ENCODE data around the gene EIF2A.

EIF2A gene

GRCh38 chr3:150555859-150556436 lies 9.4 kb downstream of the EIF2A start:
- Mint-ChIP-seq H3K36me3 (ENCODE audit: low read depth) (peaks cover 51% of the 10 kb centered on the region), H3K27ac (no peak overlapping the region)

GRCh38 chr3:150556792-150557191 lies 10.2 kb downstream of the EIF2A start:
- Mint-ChIP-seq H3K36me3 (ENCODE audit: low read depth) (peaks cover 50% of the 10 kb centered on the region), H3K4me3 (no peak overlapping the region), H3K4me1 (ENCODE audit: low read depth) (peaks cover 33% of the 10 kb centered on the region), H3K27me3 (ENCODE audit: low read depth) (no peaks in the 10 kb centered on the region), H3K9me3 (no peaks in the 10 kb centered on the region), H3K27ac (no peak overlapping the region)
- no peak for DNase-seq (ENCODE audit: low spot score)

More at GRCh38 chr3:150555859-150556436, 9.4 kb downstream of the EIF2A start:
- no peak for DNase-seq (ENCODE audit: low spot score)
- no peak overlapping the region for H3K4me3 Mint-ChIP-seq
- peaks cover 36% of the 10 kb centered on the region for H3K4me1 Mint-ChIP-seq (ENCODE audit: low read depth)
- H3K27me3 Mint-ChIP-seq (ENCODE audit: low read depth): no peaks in the 10 kb centered on the region
- H3K9me3 Mint-ChIP-seq: no peaks in the 10 kb centered on the region

- H3K27ac Mint-ChIP-seq: no peak overlapping the region
- H3K4me3 Mint-ChIP-seq: no peak overlapping the region
- peaks cover 51% of the 10 kb centered on the region for H3K36me3 Mint-ChIP-seq (ENCODE audit: low read depth)
- no peaks in the 10 kb centered on the region for H3K9me3 Mint-ChIP-seq
- DNase-seq (ENCODE audit: low spot score): no peak
- no peaks in the 10 kb centered on the region for H3K27me3 Mint-ChIP-seq (ENCODE audit: low read depth)
- peaks cover 31% of the 10 kb centered on the region for H3K4me1 Mint-ChIP-seq (ENCODE audit: low read depth)
These were observed 11.1 kb downstream of the EIF2A start for GRCh38 chr3:150557725-150558124.

- Mint-ChIP-seq H3K27ac (no peak overlapping the region), H3K27me3 (ENCODE audit: low read depth) (no peaks in the 10 kb centered on the region), H3K9me3 (no peaks in the 10 kb centered on the region), H3K4me1 (ENCODE audit: low read depth) (peaks cover 11% of the 10 kb centered on the region), H3K4me3 (no peak overlapping the region), H3K36me3 (ENCODE audit: low read depth) (peaks cover 44% of the 10 kb centered on the region)
- DNase-seq (ENCODE audit: low spot score): no peak
These were observed 17.7 kb downstream of the EIF2A start for GRCh38 chr3:150564243-150564642.

GRCh38 chr3:150567328-150567727 lies 20.7 kb downstream of the EIF2A start:
- Mint-ChIP-seq H3K9me3 (no peaks in the 10 kb centered on the region), H3K4me3 (no peak overlapping the region), H3K36me3 (ENCODE audit: low read depth) (peaks cover 43% of the 10 kb centered on the region), H3K27me3 (ENCODE audit: low read depth) (no peaks in the 10 kb centered on the region), H3K4me1 (ENCODE audit: low read depth) (peaks cover 2% of the 10 kb centered on the region), H3K27ac (no peak overlapping the region)
- no peak for DNase-seq (ENCODE audit: low spot score)

GRCh38 chr3:150577855-150578254 lies 31.3 kb downstream of the EIF2A start:
- no peak for DNase-seq (ENCODE audit: low spot score)
- H3K4me1 Mint-ChIP-seq (ENCODE audit: low read depth): peaks cover 29% of the 10 kb centered on the region
- H3K4me3 Mint-ChIP-seq: no peak overlapping the region
- no peaks in the 10 kb centered on the region for H3K27me3 Mint-ChIP-seq (ENCODE audit: low read depth)
- H3K27ac Mint-ChIP-seq: no peak overlapping the region
- H3K36me3 Mint-ChIP-seq (ENCODE audit: low read depth): peaks cover 54% of the 10 kb centered on the region
- no peaks in the 10 kb centered on the region for H3K9me3 Mint-ChIP-seq

- no peak overlapping the region for H3K27ac Mint-ChIP-seq
- no peak for DNase-seq (ENCODE audit: low spot score)
- H3K36me3 Mint-ChIP-seq (ENCODE audit: low read depth): peaks cover 61% of the 10 kb centered on the region
- H3K4me1 Mint-ChIP-seq (ENCODE audit: low read depth): peaks cover 33% of the 10 kb centered on the region
- no peaks in the 10 kb centered on the region for H3K9me3 Mint-ChIP-seq
- H3K4me3 Mint-ChIP-seq: no peak overlapping the region
- no peaks in the 10 kb centered on the region for H3K27me3 Mint-ChIP-seq (ENCODE audit: low read depth)
These were observed 34.6 kb downstream of the EIF2A start for GRCh38 chr3:150581174-150581573.

- Mint-ChIP-seq H3K27me3 (ENCODE audit: low read depth) (no peaks in the 10 kb centered on the region), H3K4me1 (ENCODE audit: low read depth) (peaks cover 25% of the 10 kb centered on the region), H3K36me3 (ENCODE audit: low read depth) (peaks cover 50% of the 10 kb centered on the region), H3K9me3 (no peaks in the 10 kb centered on the region), H3K27ac (peak overlapping the region; percentile 60), H3K4me3 (peak overlapping the region; percentile 46)
- DNase-seq (ENCODE audit: low spot score): no peak
These were observed 36.0 kb downstream of the EIF2A start for GRCh38 chr3:150582620-150583019.

- H3K27me3 Mint-ChIP-seq (ENCODE audit: low read depth): no peaks in the 10 kb centered on the region
- peaks cover 22% of the 10 kb centered on the region for H3K4me1 Mint-ChIP-seq (ENCODE audit: low read depth)
- peaks cover 47% of the 10 kb centered on the region for H3K36me3 Mint-ChIP-seq (ENCODE audit: low read depth)
- peak overlapping the region; percentile 60 for H3K27ac Mint-ChIP-seq
- DNase-seq (ENCODE audit: low spot score): no peak
- no peaks in the 10 kb centered on the region for H3K9me3 Mint-ChIP-seq
- peak overlapping the region; percentile 46 for H3K4me3 Mint-ChIP-seq
These were observed 36.4 kb downstream of the EIF2A start for GRCh38 chr3:150583028-150583427.

GRCh38 chr3:150588027-150588830 lies 41.6 kb downstream of the EIF2A start:
- no peak for DNase-seq (ENCODE audit: low spot score)
- Mint-ChIP-seq H3K36me3 (ENCODE audit: low read depth) (peaks cover 27% of the 10 kb centered on the region), H3K4me1 (ENCODE audit: low read depth) (peaks cover 23% of the 10 kb centered on the region), H3K4me3 (no peak overlapping the region), H3K27me3 (ENCODE audit: low read depth) (no peaks in the 10 kb centered on the region), H3K27ac (peak overlapping the region; percentile 57), H3K9me3 (no peaks in the 10 kb centered on the region)

GRCh38 chr3:150589759-150590158 lies 43.2 kb downstream of the EIF2A start:
- H3K27ac Mint-ChIP-seq: no peak overlapping the region
- H3K4me1 Mint-ChIP-seq (ENCODE audit: low read depth): peaks cover 18% of the 10 kb centered on the region
- H3K36me3 Mint-ChIP-seq (ENCODE audit: low read depth): peaks cover 22% of the 10 kb centered on the region
- DNase-seq (ENCODE audit: low spot score): no peak
- no peak overlapping the region for H3K4me3 Mint-ChIP-seq
- H3K27me3 Mint-ChIP-seq (ENCODE audit: low read depth): no peaks in the 10 kb centered on the region
- H3K9me3 Mint-ChIP-seq: no peaks in the 10 kb centered on the region

- H3K4me3 Mint-ChIP-seq: no peak overlapping the region
- no peaks in the 10 kb centered on the region for H3K27me3 Mint-ChIP-seq (ENCODE audit: low read depth)
- peaks cover 6% of the 10 kb centered on the region for H3K36me3 Mint-ChIP-seq (ENCODE audit: low read depth)
- no peaks in the 10 kb centered on the region for H3K9me3 Mint-ChIP-seq
- no peak for DNase-seq (ENCODE audit: low spot score)
- peaks cover 10% of the 10 kb centered on the region for H3K4me1 Mint-ChIP-seq (ENCODE audit: low read depth)
- H3K27ac Mint-ChIP-seq: no peak overlapping the region
These were observed 47.6 kb downstream of the EIF2A start for GRCh38 chr3:150594150-150594549.

GRCh38 chr3:150597646-150598045 lies 51.1 kb downstream of the EIF2A start:
- H3K4me1 Mint-ChIP-seq (ENCODE audit: low read depth): peaks cover 25% of the 10 kb centered on the region
- no peaks in the 10 kb centered on the region for H3K27me3 Mint-ChIP-seq (ENCODE audit: low read depth)
- peaks cover 16% of the 10 kb centered on the region for H3K36me3 Mint-ChIP-seq (ENCODE audit: low read depth)
- DNase-seq (ENCODE audit: low spot score): no peak
- H3K4me3 Mint-ChIP-seq: no peak overlapping the region
- no peaks in the 10 kb centered on the region for H3K9me3 Mint-ChIP-seq
- H3K27ac Mint-ChIP-seq: no peak overlapping the region

- H3K4me3 Mint-ChIP-seq: no peak overlapping the region
- peaks cover 27% of the 10 kb centered on the region for H3K36me3 Mint-ChIP-seq (ENCODE audit: low read depth)
- DNase-seq (ENCODE audit: low spot score): no peak
- peaks cover 29% of the 10 kb centered on the region for H3K4me1 Mint-ChIP-seq (ENCODE audit: low read depth)
- H3K9me3 Mint-ChIP-seq: no peaks in the 10 kb centered on the region
- H3K27ac Mint-ChIP-seq: peak overlapping the region; percentile 3
- H3K27me3 Mint-ChIP-seq (ENCODE audit: low read depth): no peaks in the 10 kb centered on the region
These were observed 53.2 kb downstream of the EIF2A start for GRCh38 chr3:150599611-150600297.
